ENCODE measurements around the gene VSTM5. TPM values are rescaled to one million over a fixed set of nuclear protein-coding genes. Genes with fewer than 3 reads are reported as not detected.
"Not testable (repeated sequence)": the region's sequence is repeated elsewhere in the genome, so short reads cannot be mapped to it uniquely, and the experiment has no call there.

VSTM5 gene
- total RNA-seq, 4 donors from 2014 or later: 0.16 to 0.68 TPM; not detected in 2

- no peak for DNase-seq (ENCODE audit: low spot score in 2 of 2)
- Histone ChIP-seq H3K4me1 (no peaks in the 10 kb centered on the region), H3K36me3 (no peaks in the 10 kb centered on the region), H3K4me3 (no peak overlapping the region), H3K27me3 (no peaks in the 10 kb centered on the region), H3K27ac (no peak overlapping the region), H3K9me3 (no peaks in the 10 kb centered on the region)
- 88% methylated on average over 3 of the region's 3 CpGs for WGBS
- no peak for TF ChIP-seq EP300 (IDR thresholded peaks at IDR 0.05)
- no peak for TF ChIP-seq POLR2AphosphoS5 (IDR thresholded peaks at IDR 0.05)
- no peak for TF ChIP-seq POLR2A (IDR thresholded peaks at IDR 0.05)
- TF ChIP-seq CTCF (IDR thresholded peaks at IDR 0.05): no peak
These were observed 25.2 kb upstream of the VSTM5 start for GRCh38 chr11:93875637-93876036.

GRCh38 chr11:93871526-93871925, 21.1 kb upstream of the VSTM5 start:
- Histone ChIP-seq H3K4me3 (no peak overlapping the region), H3K4me1 (no peaks in the 10 kb centered on the region), H3K9me3 (no peaks in the 10 kb centered on the region), H3K27ac (no peak overlapping the region), H3K36me3 (no peaks in the 10 kb centered on the region), H3K27me3 (no peaks in the 10 kb centered on the region)
- TF ChIP-seq CTCF (IDR thresholded peaks at IDR 0.05) (no peak), POLR2A (IDR thresholded peaks at IDR 0.05) (no peak), POLR2AphosphoS5 (IDR thresholded peaks at IDR 0.05) (no peak), EP300 (IDR thresholded peaks at IDR 0.05) (no peak)
- no peak for DNase-seq (ENCODE audit: low spot score in 2 of 2)

- H3K4me3 ChIP-seq: no peak overlapping the region
- DNase-seq (ENCODE audit: low spot score in 2 of 2): no peak
- no peaks in the 10 kb centered on the region for H3K9me3 ChIP-seq
- TF ChIP-seq POLR2A (IDR thresholded peaks at IDR 0.05) (no peak), POLR2AphosphoS5 (IDR thresholded peaks at IDR 0.05) (no peak), EP300 (IDR thresholded peaks at IDR 0.05) (no peak), CTCF (IDR thresholded peaks at IDR 0.05) (no peak)
- WGBS: 75% methylated on average over 3 of the region's 3 CpGs
- no peaks in the 10 kb centered on the region for H3K36me3 ChIP-seq
- no peaks in the 10 kb centered on the region for H3K4me1 ChIP-seq
- H3K27ac ChIP-seq: no peak overlapping the region
- H3K27me3 ChIP-seq: no peaks in the 10 kb centered on the region
These were observed 20.2 kb upstream of the VSTM5 start for GRCh38 chr11:93870616-93871015.

- 77% methylated on average over 7 of the region's 7 CpGs for WGBS
- no peak for DNase-seq (ENCODE audit: low spot score in 2 of 2)
- Histone ChIP-seq H3K27ac (no peak overlapping the region), H3K27me3 (no peaks in the 10 kb centered on the region), H3K4me1 (no peaks in the 10 kb centered on the region), H3K36me3 (no peaks in the 10 kb centered on the region), H3K4me3 (no peak overlapping the region), H3K9me3 (no peaks in the 10 kb centered on the region)
- no peak for TF ChIP-seq POLR2AphosphoS5 (IDR thresholded peaks at IDR 0.05)
- TF ChIP-seq CTCF (IDR thresholded peaks at IDR 0.05): no peak
- TF ChIP-seq POLR2A (IDR thresholded peaks at IDR 0.05): no peak
- no peak for TF ChIP-seq EP300 (IDR thresholded peaks at IDR 0.05)
These were observed 19.4 kb upstream of the VSTM5 start for GRCh38 chr11:93869830-93870229.

- WGBS: 87% methylated on average over 2 of the region's 2 CpGs
- H3K27ac ChIP-seq; H3K4me1 ChIP-seq; H3K27me3 ChIP-seq; DNase-seq (ENCODE audit: low spot score in 2 of 2); H3K36me3 ChIP-seq; H3K9me3 ChIP-seq; H3K4me3 ChIP-seq: not testable (repeated sequence)
These were observed 18.0 kb upstream of the VSTM5 start for GRCh38 chr11:93868404-93868803.

- Histone ChIP-seq H3K4me1 (peaks cover 12% of the 10 kb centered on the region), H3K9me3 (no peaks in the 10 kb centered on the region), H3K27me3 (no peaks in the 10 kb centered on the region), H3K27ac (no peak overlapping the region), H3K36me3 (no peaks in the 10 kb centered on the region), H3K4me3 (no peak overlapping the region)
- no peak for DNase-seq (ENCODE audit: low spot score in 2 of 2)
- 45% methylated on average over 4 of the region's 4 CpGs for WGBS
- TF ChIP-seq CTCF (IDR thresholded peaks at IDR 0.05) (no peak), EP300 (IDR thresholded peaks at IDR 0.05) (no peak)
These were observed 11.4 kb upstream of the VSTM5 start for GRCh38 chr11:93861808-93862207.
